ENCODE measurements around the gene TOMM20. TPM values are rescaled to one million over a fixed set of nuclear protein-coding genes. Genes with fewer than 3 reads are reported as not detected.

Gene TOMM20
- total RNA-seq, 1 donor from 2014 or later, result 112 TPM

Other genes with a start within 250 kb of the TOMM20 start
- 120 and 127 TPM in 2 replicates for gene RBM34, start 32.4 kb upstream of the TOMM20 start, total RNA-seq
- 58.7 and 66.6 TPM in 2 replicates for gene ARID4B, start 199.3 kb upstream of the TOMM20 start, total RNA-seq
- 28.8 and 29.8 TPM in 2 replicates for gene GGPS1, start 199.7 kb upstream of the TOMM20 start, total RNA-seq
- gene TBCE, start 238.6 kb upstream of the TOMM20 start, total RNA-seq, result 29.0 and 29.2 TPM in 2 replicates